Dedifferentiated amniotic fluid mesenchymal stem cell (primary cell): ENCODE data around the gene GNAQ.

Experiments used
- DNase-seq: peaks from one replicate; pipeline ENCODE4 v3.0.0-alpha.2; 2016; ENCODE audit errors: extremely low spot score

Gene GNAQ

GRCh38 chr9:78003730-78004129 is 27.9 kb downstream of the GNAQ start:
- no peak for DNase-seq

- DNase-seq = no peak
Observed at GRCh38 chr9:78001946-78002731, 29.5 kb downstream of the GNAQ start.

GRCh38 chr9:78000221-78000620 is 31.4 kb downstream of the GNAQ start:
- DNase-seq = no peak

- no peak for DNase-seq
Observed at GRCh38 chr9:77999231-77999631, 32.4 kb downstream of the GNAQ start.

DNA sequence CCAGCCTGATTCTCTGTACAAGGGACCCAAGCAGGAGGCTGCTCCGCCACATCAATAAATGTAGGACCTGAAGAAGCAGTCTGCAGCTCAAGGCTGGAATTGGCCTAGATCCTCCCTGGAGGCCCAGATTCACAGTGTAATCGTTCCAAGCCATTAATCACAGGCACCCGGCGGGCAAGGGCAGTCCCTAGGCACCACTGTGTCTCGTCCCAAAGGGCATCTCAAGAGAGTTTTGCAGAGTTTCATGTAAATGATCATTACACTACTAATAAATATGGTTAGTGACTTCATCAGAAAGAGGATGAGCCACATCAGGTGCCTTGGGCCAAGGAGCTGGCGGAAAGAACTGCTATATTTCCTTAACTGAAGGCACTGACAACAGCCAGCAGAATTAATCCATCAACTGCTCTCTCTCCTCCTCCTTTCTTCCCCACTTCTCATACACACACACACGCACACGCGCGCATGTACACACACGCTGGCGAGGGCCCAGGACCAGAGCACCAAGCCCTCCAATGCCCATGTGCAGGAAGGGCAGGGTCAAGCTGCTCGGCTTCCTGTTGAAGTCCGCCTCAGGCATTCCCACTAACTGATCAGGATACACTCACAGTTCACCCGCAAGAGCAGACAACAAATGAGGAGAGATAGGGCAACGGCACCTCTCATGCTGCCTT is 33.9 kb downstream of the GNAQ start:
- DNase-seq = no peak

GRCh38 chr9:77996696-77997095 is 34.9 kb downstream of the GNAQ start:
- DNase-seq = no peak

- DNase-seq = no peak
Observed at GRCh38 chr9:77991191-77991590, 40.4 kb downstream of the GNAQ start.

DNA sequence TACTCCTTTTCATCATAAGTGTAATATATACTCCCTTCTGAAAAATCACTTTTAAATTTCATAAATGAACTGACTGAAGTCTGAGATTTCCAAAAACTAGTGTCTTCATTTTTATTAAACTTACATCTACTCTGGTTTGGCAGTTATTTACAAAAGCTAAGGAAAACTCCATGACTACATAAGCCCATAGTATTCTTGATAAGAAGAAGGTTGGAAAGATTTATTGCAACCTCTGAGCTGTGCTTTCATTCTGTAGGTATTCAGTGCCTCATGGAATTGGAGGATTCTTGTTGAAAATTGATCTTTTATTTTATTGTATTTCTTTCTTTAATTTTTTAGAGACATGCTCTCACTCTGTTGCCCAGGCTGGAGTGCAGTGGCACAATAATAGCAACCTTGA is 41.7 kb downstream of the GNAQ start:
- no peak for DNase-seq

DNA sequence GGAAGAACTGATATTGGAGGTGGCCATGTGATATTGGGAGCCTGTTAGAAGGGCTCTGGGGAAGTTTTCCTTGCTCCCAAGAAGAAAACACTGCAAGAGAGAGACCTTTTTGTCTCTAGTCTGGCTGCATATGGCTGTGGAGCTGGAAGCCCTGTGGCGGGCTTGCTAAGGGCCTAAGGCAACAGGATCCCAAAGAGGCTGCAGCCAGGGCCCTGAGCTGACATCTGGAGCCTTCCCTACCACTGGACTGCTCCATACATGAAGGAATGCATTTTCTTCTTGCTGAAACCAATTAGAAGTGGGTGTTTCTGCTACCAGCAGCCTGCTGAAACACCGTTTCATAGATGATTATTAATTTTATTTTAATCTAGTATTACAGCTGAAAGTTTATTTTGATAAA is 42.2 kb downstream of the GNAQ start:
- no peak for DNase-seq

GRCh38 chr9:77988630-77989029 is 43.0 kb downstream of the GNAQ start:
- DNase-seq = no peak

DNA sequence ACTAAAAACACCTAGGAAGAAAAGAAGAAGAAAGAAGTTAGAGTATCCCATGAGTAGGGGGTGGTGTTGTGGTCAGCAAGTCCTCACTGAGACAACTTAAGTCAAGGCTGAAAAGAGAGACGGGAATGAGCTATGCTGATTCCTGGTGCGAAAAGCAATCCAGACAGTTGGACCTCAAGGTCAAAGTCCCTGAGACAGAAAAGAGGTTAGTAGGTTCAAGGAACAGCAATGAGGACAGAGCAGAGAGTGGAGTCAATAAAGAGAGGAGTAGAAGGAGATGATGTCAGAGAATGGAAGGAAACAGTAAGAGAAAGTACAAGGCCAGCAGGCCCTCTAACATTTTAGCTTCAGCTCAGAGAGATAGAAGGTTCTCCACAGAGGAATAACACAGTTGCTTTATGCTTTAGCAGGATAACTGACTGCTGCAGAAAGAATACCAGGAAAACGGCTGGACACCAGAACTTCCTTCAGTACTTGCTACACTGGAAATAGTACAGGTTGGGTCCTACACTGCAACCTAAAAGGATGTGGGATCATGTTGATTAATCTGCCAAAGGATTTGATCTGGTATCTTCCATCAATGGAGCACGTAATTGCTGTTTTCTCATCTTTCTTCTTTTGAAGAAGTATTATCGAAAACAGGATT is 43.6 kb downstream of the GNAQ start:
- no peak for DNase-seq

DNA sequence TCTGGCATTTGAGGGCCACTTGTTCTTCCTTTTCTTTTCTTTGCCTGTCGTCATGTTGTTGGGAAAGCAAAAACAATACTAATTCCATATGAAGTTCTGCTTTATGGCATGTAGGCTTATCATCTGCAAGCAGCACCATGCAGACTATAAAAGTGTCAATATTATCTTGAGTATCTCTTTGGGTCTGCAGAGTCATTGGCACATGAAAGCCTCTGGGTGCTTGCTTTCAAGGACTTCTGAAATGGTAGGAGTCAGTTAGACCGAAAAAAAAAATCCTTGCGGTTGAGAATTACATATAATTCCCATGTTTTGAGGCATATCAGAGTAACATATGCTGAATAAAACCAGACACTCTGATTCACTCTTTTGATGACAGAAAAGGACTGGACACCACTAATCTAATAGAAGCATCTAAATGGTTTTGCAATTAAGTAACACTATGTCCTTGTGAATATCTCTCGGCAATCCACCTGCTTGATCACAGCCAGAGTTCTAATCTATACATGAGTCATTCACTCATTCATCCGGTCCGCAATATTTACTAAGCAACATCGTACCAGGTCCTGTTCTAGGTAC is 44.4 kb downstream of the GNAQ start:
- DNase-seq = no peak

DNA sequence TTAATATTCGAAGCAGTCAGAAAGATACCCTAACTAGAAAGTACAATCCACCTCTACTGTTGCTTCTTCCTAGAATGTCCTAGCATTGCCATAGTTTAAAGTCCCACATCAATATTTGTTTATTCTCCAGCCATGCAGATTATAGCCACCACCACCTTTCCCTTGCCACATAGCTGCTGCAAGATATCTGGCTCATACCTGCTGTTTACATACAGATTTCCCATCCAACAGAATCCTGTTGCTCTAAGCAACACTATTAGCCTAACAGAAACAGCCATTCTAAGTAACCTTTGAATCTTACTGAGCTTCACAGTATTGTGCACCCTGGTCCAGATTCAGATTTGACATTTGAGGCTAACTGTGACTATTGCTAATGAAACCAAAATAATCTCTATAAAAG is 45.6 kb downstream of the GNAQ start:
- no peak for DNase-seq

- no peak for DNase-seq
Observed at GRCh38 chr9:77983320-77983662, 48.3 kb downstream of the GNAQ start.

GRCh38 chr9:77982581-77983319 is 48.9 kb downstream of the GNAQ start:
- DNase-seq = no peak

- DNase-seq = no peak
Observed at GRCh38 chr9:77981907-77982306, 49.7 kb downstream of the GNAQ start.

- DNase-seq = no peak
Observed at GRCh38 chr9:77981332-77981731, 50.3 kb downstream of the GNAQ start.

- DNase-seq = peak; percentile 58
Observed at GRCh38 chr9:77980622-77981021, 51.0 kb downstream of the GNAQ start.

GRCh38 chr9:77978086-77978781 is 53.4 kb downstream of the GNAQ start:
- DNase-seq = no peak

GRCh38 chr9:77977210-77977611 is 54.4 kb downstream of the GNAQ start:
- peak; percentile 80 for DNase-seq

DNA sequence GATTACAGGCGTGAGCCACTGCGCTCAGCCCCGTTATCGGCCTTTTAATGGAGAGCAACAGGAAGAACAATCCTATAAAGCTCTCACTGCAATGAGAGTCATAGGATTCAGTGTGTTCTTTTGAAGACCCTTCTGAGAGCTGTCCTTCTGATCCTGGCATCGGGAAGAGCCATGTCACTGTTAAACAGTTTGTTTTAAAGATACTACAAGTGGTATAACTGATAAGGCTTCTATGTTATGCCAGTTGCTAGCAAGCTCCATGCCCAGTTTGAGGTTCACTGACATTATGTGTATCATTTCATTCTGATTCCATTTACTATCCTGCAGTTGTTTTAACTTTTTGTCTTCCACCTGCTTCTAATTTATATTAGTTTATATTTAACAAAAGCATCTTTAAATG is 55.8 kb downstream of the GNAQ start:
- no peak for DNase-seq
